ENCODE data around the gene MPPED1.

Gene MPPED1

DNA sequence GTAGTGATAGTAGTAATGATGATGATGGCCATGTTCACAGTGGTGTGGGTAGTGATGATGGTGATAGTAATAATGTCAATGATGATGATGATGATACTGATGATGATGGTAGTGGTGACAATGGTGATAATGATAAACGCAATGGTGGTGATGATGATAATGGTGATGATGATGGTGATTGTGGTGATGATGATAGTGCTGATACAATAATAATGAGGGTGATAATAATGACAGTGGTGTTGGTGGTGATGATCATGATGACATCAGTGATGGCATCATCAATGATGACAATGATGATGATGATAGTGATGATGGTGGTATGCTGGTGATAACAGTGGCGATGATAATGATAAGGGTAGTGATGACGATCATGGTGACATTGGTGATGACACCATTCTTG lies 92.3 kb downstream of the MPPED1 start:
- DNase-seq: no peak

DNA sequence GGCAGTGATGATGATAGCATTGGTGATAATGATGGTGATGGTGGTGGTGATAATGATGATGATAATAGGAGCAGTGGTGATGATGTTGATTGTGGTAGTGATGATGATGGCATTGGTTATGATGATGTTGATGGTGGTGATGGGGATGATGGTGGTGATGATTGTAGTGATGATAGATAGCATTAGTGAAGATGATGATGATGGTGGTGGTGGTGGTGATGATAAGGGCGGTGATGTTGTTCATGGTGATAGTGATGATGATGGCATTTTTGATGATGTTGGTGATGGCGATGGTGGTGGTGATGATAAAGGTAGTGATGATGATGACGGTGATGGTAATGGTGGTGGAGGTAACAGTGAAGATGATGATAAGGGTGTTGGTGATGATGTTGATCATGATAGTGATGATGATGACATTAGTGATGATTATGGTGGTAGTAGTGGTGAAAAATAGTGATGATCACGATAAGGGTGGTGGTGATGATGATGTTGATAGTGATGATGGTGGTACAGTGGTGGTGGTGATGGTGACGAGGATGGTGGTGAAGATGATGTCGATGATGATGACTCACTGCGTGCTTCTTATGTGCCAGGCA lies 93.0 kb downstream of the MPPED1 start:
- no peak for DNase-seq

GRCh38 chr22:43505423-43505822 lies 93.6 kb downstream of the MPPED1 start:
- DNase-seq: no peak

- DNase-seq: no peak
These were observed 94.1 kb downstream of the MPPED1 start for GRCh38 chr22:43505896-43506295.

DNA sequence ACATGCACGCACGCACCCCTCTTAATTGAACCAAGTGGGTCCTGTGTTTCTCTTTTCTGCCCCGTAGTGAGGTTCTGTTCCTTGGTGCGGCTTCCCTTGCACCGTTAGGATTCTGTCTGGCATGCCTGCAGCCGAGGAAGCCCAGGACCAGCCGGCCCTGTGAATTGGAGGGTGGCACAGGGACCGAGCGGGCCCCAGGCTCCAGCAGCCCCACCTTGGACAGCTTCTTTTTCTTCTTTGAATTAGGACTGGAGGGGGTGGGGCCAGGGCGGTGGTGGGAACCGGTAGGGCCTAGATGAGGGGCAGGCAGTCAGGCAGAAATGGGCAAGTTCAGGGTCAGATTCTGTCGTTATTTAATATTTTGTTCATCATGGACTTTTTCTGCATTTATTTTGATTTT lies 94.7 kb downstream of the MPPED1 start:
- DNase-seq: no peak

GRCh38 chr22:43507235-43507634 lies 95.4 kb downstream of the MPPED1 start:
- no peak for DNase-seq

DNA sequence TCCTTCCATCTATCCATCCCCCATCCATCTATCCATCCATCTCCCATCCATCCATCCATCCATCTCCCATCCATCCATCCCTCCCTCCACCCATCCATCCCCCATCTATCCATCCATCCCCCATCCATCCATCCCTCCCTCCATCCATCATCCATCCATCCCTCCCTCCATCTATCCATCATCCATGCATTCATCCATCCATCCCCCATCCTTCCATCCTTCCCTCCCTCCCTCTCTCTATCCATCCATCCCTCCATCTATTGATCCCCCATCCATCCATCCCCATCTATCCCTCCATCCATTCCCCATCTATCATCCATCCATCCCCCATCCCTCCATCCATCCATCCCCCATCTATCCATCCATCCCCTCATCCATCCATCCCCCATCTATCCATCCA lies 96.7 kb downstream of the MPPED1 start:
- DNase-seq: no peak

DNA sequence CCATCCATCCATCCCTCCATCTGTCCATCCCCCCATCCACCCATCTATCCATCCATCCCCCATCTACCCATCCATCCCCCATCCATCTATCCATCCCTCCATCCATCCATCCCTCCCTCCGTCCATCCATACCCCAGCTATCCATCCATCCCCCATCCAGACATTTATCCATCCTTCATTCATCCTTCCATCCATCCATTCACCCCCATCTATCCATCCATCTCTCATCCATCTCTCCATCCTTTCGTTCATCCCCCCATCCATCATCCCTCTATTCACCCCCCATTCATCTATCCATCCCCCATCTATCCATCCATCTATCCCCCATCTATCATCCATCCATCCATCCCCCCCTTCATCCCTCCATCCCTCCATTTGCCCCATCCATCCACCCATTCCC lies 97.5 kb downstream of the MPPED1 start:
- DNase-seq: no peak

- no peak for DNase-seq
These were observed 98.7 kb downstream of the MPPED1 start for GRCh38 chr22:43510281-43511070.

DNA sequence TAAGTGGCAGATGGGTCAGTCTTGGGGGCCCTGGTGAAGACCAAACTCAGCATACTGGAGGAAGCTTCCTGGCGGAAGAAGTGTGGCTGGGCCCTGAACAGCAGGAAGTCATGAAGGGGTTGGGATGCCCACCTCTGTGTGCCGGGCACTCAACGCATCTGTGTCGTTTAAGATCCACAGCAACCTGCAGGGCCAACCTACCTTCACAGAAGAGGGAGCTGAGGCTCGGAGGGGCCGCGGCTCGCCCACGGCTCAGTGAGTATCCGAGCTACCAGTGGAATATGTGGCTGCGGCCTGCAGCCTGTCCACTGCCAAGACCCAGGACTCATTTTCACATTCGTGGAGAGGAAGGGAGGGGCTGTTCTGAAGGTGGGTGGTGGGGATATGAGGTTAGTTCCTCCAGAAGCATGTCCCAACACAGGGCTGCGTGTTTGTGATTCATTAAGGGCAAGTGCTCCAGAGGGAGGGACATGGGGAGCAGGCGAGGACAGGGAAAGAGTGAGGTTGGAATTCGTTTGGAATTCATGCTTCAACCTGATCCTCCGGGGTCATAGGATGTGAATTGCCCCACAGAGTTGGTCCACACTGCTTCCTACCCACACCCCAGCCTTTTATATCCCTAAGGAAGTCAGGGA lies 99.6 kb downstream of the MPPED1 start:
- DNase-seq: no peak

GRCh38 chr22:43512279-43512678 lies 100.5 kb downstream of the MPPED1 start:
- no peak for DNase-seq

GRCh38 chr22:43514476-43515157 lies 102.8 kb downstream of the MPPED1 start:
- no peak for DNase-seq

- DNase-seq: no peak
These were observed 103.6 kb downstream of the MPPED1 start for GRCh38 chr22:43515411-43515810.

DNA sequence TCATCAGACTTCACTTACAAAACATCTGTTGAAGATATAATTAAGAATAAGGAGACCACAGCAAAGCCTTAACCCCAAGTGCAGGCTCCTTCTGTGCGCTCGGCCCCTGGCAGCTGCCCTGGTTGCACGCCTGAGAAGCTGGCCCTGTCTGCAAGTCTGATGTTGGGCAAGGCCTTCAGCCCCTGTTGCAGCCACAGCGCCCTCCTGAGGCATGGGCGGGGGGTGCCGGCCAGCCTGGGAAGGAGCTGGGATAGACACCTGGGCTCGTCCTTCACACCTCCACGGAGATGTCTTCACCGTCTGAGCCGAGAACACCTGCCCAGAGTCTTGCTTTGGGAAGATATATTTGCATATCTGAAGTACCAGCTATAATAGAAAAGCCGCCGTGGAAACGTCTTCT lies 104.1 kb downstream of the MPPED1 start:
- DNase-seq: no peak

DNA sequence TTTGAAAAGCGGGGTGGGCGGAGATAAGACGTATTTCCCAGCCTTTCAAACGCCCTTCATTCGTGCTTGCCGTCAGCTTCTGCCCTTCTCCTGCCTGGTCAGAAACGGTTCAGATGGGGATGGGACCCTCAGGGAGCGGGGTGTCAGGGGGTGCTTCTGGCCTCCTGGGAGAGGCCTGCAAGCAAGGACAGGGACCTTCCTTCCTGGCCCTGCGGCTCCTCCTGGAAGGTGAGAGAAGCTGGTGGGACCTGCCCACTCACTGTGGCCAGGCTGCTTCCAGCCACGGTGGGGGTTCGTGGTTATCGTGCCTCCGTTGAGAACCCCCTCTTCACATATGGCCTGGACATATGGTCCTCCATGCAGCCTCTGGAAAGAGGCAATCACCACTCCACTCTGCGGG lies 104.6 kb downstream of the MPPED1 start:
- DNase-seq: no peak

- DNase-seq: no peak
These were observed 105.3 kb downstream of the MPPED1 start for GRCh38 chr22:43516996-43517635.

GRCh38 chr22:43520632-43521039 lies 108.8 kb downstream of the MPPED1 start:
- DNase-seq: no peak

GRCh38 chr22:43521716-43522115 lies 109.9 kb downstream of the MPPED1 start:
- DNase-seq: no peak

GRCh38 chr22:43526117-43526655 lies 114.4 kb downstream of the MPPED1 start:
- no peak for DNase-seq

GRCh38 chr22:43526946-43527345 lies 115.1 kb downstream of the MPPED1 start:
- no peak for DNase-seq

DNA sequence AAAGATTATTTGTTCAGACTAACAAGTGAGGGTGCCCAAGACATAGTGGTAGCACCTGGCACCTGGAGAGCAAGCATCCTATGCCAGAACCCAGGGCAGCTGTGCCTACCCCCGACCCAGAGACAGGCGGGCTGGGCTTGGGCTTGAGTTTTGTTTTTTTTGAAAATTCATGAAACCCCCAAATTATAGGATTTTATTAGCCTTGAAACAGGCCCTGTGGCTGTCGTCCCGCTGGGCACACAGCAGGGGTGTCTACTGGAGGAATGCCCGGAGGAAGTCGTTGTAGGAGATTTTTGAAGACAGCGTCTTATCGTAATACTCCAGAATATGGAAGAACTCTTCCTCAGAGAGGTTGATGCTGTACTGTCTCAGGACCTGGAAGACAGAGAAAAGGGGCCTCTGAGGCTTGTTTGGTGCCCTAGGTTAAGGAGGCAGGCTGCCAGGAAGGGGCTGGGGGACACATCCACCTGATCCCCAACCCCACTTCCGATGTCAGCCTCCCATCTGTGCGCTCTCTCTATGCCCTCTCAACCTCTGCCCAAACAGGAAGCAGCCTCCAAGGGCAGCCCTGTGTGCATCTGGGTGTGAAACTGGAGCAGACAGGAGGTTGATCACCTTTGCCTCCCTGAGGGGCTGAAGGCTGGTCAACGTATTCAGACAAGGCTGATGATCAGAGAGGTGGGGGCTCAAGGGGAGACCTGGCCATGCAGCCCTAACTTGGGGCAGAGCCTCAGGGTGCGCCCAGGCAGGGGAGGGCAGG lies 117.0 kb downstream of the MPPED1 start:
- no peak for DNase-seq

GRCh38 chr22:43529461-43529860 lies 117.6 kb downstream of the MPPED1 start:
- no peak for DNase-seq

All from stimulated activated naive CD4-positive, alpha-beta T cell treated with Interleukin-2 at 50 U/mL for 16 hours (primary cell).